CD4-positive, alpha-beta T cell treated with Interleukin-15 for 1 hour (primary cell): Measurements from ENCODE around the gene CCDC97.
"Not testable (repeated sequence)": the region's sequence is repeated elsewhere in the genome, so short reads cannot be mapped to it uniquely, and the experiment has no call there.

Experiments
- DNase-seq: peaks from one replicate; pipeline ENCODE4 v3.0.0-alpha.2; 2020

The CCDC97 gene

GRCh38 chr19:41344162-41344561 lies 34.2 kb downstream of the CCDC97 start:
- DNase-seq = no peak

GRCh38 chr19:41346916-41347315 lies 36.9 kb downstream of the CCDC97 start:
- DNase-seq = not testable (repeated sequence)

GRCh38 chr19:41350735-41351338 lies 40.9 kb downstream of the CCDC97 start:
- no peak for DNase-seq

GRCh38 chr19:41351339-41352245 lies 41.6 kb downstream of the CCDC97 start:
- peak; percentile 90 for DNase-seq

- no peak for DNase-seq
These were observed 42.3 kb downstream of the CCDC97 start for GRCh38 chr19:41352279-41352608.

GRCh38 chr19:41352609-41353465 lies 42.9 kb downstream of the CCDC97 start:
- peak; percentile 82 for DNase-seq

- DNase-seq = peak; percentile 96
These were observed 43.7 kb downstream of the CCDC97 start, which contains the start of gene TGFB1 for GRCh38 chr19:41353466-41354342. Gene TGFB1, minus strand, starts transcription at chr19:41353922. Its CDS starts 878 bp downstream, at chr19:41353044.

- no peak for DNase-seq
These were observed 44.5 kb downstream of the CCDC97 start for GRCh38 chr19:41354343-41354953.

GRCh38 chr19:41355035-41355434 lies 45.1 kb downstream of the CCDC97 start:
- no peak for DNase-seq

GRCh38 chr19:41355802-41356201 lies 45.8 kb downstream of the CCDC97 start:
- DNase-seq = no peak

- peak; percentile 42 for DNase-seq
These were observed 47.2 kb downstream of the CCDC97 start for GRCh38 chr19:41356984-41357739.

GRCh38 chr19:41357746-41358145 lies 47.8 kb downstream of the CCDC97 start:
- no peak for DNase-seq

GRCh38 chr19:41359741-41360140 lies 49.8 kb downstream of the CCDC97 start:
- no peak for DNase-seq

GRCh38 chr19:41362143-41362847 lies 52.3 kb downstream of the CCDC97 start:
- DNase-seq = no peak

- no peak for DNase-seq
These were observed 53.4 kb downstream of the CCDC97 start for GRCh38 chr19:41363371-41363752.

- peak; percentile 99 for DNase-seq
These were observed 54.0 kb downstream of the CCDC97 start, which contains the start of gene B9D2 for GRCh38 chr19:41363753-41364523. Gene B9D2, minus strand, starts transcription at chr19:41364149. Its CDS starts 630 bp downstream, at chr19:41363519.

GRCh38 chr19:41364524-41365391 lies 54.8 kb downstream of the CCDC97 start:
- DNase-seq = peak; percentile 24

GRCh38 chr19:41366089-41366488 lies 56.1 kb downstream of the CCDC97 start:
- no peak for DNase-seq
